HG03439 (cell line): ENCODE results near the gene ATAD2B.

Experiments
- ATAC-seq: cut with Tn5 transposase; IDR thresholded peaks from one replicate; pipeline ENCODE4 v1.9.1; 2021; ENCODE audit warnings: mild to moderate bottlenecking, moderate library complexity; ENCODE audit not compliant: unreplicated experiment

The ATAD2B gene

DNA sequence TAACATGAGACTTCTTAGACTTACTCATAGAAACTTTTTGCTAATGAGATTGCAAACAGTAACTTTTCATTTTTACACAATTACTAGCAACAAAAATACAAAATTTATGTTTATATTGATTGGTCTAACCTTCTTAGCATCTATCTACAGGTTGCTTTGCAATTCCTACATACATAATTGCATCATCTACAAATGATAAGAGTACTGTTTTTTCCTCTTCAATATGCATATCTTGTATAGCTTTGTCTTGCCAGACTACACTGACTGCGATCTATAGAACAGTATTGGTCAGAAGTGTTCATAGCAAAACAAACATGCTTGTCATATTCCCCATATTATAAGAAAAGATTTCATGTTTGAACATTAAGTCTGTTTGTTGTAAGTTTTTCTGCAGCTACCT, 87.9 kb downstream of the ATAD2B start:
- ATAC-seq: no peak

DNA sequence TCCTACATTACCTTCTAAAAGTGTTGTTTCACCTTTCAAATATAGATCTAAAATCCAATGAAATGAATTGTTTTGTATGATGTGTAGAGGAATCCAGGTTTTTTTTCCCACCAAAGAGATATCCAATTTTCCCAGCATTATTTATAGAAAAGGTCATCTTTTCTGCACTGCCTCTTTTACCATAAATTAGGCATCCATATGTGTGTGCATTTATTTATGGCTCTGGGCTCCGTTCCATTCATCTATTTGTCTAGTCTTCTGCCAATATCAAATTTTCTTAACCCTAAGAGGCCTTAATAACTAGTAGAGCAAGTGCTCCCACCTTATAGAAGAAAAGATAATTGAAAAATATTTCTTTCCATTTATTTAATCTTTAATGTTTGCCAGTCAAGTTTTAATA, 88.3 kb downstream of the ATAD2B start:
- no peak for ATAC-seq

GRCh38 chr2:23837871-23838270, 89.1 kb downstream of the ATAD2B start:
- no peak for ATAC-seq

- ATAC-seq: no peak
Observed at GRCh38 chr2:23836971-23837565, 89.9 kb downstream of the ATAD2B start.

- ATAC-seq: no peak
Observed at GRCh38 chr2:23836505-23836904, 90.4 kb downstream of the ATAD2B start.

DNA sequence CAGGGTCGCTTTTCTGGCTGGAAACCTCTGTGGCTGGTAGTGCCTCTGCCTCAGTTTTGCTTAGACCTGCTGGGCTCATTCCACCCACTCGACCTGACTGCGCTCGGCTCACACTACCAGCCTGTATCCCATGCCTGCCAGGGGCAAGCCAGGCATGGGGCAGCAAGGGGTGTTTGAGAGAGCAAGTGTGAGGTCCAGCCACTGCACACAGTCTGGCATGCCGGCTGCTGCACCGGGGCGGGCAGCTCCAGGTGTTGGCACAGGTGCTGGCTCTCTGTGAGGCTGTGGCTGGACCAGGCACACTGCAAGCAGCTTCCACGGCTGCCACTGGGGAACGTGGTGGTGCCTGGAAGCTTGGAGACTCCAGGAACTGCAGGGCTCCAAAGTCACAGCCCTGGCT, 90.9 kb downstream of the ATAD2B start:
- no peak for ATAC-seq

DNA sequence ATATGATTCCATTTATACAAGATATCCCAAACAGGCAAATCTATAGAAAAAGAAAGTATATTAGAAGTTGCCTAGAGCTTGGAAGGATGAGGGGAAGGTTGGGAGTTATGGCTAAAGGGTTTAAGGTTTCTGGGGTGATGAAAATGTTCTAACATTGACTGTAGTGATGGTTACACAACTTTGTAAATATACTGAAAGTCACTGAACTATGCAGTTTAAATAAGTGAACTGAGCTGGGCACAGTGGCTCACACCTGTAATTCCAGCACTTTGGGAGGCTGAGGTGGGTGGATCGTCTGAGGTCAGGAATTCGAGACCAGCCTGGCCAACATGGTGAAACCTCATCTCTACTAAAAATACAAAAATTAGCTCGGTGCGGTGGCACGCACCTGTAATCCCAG, 91.5 kb downstream of the ATAD2B start:
- ATAC-seq: no peak

DNA sequence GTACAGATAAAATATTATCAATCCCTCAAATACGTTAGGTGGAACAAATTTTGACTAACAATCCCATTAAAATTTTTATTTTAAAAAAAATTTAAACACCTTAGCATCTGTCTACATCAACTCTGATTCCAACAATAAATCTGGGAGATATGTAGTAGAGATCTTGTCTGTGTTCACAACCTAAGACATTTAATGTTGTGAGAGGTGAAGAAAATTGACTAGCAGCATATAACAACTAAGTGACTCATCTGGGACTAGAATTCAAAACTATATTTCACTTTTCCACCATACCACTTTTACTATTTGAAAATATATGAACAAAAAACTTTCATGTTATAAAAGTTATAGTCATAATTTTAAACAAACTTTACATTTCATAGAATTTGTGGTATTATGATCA, 97.9 kb downstream of the ATAD2B start:
- no peak for ATAC-seq

GRCh38 chr2:23828256-23828980, 98.5 kb downstream of the ATAD2B start:
- ATAC-seq: no peak

DNA sequence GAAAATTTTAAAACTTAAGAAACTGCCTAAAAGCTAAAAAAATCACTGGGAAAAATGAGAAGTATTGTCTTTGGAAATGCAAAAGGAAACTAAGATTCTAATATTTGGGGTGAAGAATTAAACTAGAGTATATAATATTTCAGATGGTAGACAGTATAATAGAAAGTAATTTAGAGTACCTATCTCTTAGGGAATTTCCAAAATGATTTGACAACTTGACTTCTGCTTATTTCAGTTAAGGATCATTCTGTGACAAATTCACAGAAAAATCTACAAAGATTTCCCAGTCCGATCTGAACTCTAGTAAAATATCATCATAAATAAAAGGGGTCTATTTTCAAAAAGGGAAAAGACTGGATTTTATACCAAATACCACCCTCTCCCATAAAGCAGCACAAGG, 99.6 kb downstream of the ATAD2B start:
- ATAC-seq: no peak

DNA sequence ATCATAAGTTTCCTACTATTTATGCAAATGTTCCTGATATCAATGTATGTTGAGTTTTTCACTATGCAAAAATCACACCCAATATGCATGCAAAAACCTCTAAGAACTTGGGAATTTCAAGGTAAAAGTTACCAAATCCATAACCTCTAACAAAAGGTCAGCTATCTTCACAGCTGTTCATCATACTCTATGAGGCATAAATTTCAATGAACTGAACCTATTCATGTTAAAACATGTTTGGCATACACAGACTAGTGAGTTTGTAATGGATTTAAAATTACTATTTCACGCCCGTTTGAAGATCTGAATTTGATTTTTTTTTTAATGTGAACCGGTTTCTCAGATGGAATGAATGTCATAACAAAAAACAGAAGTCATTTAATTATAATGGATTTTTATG, 100.2 kb downstream of the ATAD2B start:
- no peak for ATAC-seq

DNA sequence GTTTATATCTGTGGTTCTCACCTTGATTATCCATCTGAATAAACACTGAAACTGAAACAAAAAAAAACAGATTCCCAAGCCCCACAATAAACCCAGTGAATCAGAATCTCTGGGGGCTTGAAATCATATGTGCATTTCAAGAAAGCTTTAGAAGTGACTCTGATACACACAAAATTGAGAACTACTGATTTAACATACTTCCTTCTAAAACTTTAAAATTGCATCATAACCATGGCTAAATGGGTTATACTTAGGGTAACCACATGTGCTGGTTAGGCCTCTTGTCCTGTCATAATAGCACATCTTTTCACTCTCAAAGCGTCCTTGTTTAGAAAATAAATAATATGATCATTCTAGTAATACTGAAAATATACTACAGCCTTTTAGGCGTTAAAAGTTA, 100.9 kb downstream of the ATAD2B start:
- ATAC-seq: no peak

DNA sequence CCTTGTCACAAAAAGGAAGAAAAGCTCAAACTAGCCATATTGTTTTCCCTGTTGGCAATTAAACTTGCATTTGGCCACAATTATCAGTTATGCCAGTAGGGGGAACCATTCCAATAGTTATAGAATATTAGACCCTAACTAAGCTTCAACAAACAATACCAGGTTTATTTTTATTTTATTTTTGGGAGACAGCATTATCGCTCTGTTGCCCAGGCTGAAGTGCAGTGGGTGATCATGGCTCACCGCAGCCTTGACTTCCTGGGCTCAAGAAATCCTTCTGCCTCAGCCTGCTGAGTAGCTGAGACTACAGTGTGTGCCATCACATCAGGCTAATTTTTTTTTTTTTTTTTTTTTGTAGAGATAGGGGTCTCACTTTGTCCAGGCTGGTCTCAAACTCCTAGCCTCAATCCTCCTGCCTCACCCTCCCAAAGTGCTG, 102.1 kb downstream of the ATAD2B start:
- ATAC-seq: no peak

DNA sequence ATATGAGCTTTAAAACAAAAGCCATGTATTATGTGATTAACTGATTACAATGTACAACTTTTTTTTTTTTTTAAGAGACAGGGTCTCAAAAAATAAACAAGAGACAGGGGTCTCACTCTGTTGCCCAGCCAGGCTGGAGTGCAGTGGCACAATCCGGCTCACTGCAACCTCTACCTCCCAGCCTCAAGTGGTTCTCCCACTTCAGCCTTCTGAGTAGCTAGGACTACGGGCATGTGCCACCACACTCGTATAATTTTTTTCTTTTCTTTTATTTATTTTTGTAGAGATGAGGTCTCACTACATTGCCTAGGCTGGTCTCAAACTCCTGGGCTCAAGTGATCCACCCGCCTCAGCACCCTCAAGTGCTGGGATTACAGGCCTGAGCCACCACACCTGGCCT, 103.1 kb downstream of the ATAD2B start:
- no peak for ATAC-seq

DNA sequence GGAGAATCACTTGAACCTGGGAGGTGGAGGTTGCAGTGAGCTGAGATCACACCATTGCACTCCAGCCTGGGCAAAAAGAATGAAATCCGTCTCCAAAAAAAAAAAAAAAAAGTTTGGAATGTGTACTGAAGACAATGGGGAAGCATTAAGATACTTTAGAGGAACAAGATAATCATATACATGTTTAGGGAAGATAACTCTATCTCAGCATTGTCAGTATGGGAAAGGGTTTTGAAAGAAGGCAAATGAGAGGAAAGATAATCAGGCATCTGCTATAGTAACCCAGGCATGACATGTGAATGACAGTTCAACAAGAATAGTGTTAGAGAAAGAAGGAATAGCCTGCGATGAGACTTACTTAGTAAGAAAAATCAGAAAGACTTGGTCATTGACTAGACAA, 112.0 kb downstream of the ATAD2B start:
- ATAC-seq: no peak

DNA sequence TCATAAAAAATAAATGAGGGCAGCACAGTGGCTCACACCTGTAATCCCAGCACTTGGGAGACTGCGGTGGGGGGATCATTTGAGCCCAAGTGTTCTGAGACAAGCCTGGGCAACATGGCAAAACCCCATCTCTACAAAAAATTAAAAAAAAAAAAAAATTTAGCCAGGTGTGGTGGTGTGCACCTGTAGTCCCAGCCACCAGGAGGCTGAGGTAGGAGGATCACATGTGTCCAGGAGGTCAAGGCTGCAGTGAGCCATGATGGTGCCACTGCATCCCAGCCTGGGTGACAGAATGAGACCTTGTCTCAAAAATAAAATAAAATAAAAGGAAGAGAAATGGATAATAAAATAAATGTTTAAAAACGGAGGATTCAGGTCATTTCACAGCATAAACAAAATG, 113.5 kb downstream of the ATAD2B start:
- ATAC-seq: no peak

DNA sequence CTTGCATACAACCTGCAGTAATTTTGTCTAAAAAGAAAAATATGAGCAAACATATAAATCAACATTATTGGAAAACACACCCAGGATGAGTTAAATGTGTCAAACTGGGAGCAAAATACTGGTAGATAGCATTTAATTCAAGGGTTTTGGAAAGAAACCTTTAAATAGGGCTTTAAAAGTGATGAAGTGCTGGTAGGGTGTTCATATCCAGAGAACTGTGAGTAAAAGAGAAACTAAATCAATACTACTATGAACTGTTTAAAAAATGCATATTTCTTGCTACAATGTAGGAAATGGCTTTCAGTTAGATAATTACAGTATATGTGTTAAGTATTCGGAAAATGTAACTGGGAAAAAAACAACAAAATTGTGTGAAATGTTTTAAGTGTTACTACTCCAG, 117.8 kb downstream of the ATAD2B start:
- ATAC-seq: no peak

- no peak for ATAC-seq
Observed at GRCh38 chr2:23806665-23807249, 120.2 kb downstream of the ATAD2B start.

GRCh38 chr2:23806201-23806600, 120.7 kb downstream of the ATAD2B start:
- no peak for ATAC-seq

GRCh38 chr2:23803965-23804542, 122.9 kb downstream of the ATAD2B start:
- peak; percentile 51 for ATAC-seq

DNA sequence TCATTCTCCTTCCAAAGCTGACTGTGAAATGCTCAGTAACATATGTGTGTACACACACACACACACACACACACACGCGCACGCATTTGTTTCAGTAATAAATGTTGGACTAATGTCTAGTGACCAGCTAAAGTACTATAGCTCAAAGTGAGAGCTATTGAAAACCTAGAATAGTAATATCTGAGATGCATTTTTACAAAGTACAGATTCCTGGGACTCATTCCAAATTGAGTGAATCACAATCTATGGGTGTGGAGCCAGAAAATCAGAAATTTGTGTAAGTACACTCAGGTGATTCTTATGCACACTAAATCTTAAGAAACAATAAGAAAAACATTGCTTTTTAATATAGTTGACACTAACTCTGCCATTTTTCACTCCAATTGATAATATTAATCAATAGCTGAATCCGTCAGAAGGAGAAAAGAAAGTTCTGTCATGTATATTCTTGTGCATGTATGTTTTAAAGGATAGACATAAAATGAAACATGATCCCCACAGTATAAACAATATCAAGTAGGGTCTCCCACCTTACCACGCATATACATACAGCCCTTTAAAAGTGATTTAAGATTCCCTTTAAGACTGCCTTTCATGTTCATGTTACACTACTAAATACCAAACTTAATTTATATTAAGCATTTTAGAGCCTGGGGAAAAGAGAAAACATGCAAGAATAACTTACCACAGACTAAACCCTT, 123.5 kb downstream of the ATAD2B start:
- no peak for ATAC-seq

DNA sequence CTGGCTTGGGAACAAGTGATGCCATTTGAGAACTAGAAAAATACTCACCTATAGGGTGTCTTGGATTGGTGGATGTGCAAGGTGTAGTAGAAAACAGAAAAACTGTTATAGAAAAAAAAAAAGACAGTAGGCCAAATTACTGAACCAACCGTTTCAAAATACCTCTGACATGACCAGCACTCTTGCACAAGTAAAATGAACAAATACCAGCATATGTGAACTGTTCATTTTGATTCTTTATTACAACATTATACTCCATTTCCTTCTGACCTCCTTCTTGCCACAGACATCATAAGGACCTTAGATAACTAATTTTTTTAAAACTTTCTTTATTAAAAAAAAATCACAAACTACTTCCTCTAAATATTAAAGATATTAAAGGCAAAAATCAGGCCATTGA, 125.5 kb downstream of the ATAD2B start:
- no peak for ATAC-seq
